HCT116 (cell line): ENCODE data around the gene BRD4. TPM values are rescaled to one million over a fixed set of nuclear protein-coding genes. Genes with fewer than 3 reads are reported as not detected.

Experiments
- ATAC-seq: fragments of 200-7000 bp; cut with Tn5 transposase; 2 replicates; pipeline ENCODE4 v1.9.1; 2020; ENCODE audit warnings: mild to moderate bottlenecking, moderate library complexity
- BruUV-seq: library from RNA; stranded (reverse); fragments of 400-500 nt; replicated peaks from 2 replicates; lab custom pipeline; 2021; lab: Mats Ljungman, UMichigan
- CTCF ChIA-PET: fragments of 300-600 bp; sonication (Branson Sonifier 250); formaldehyde crosslinking; loops from one replicate; lab custom pipeline; 2021; ENCODE audit warnings: antibody characterized with exemption; lab: Charles Lee
- POLR2A ChIA-PET: fragments of 300-600, 350-600 bp; sonication (Branson Sonifier 250); formaldehyde crosslinking; loops from one replicate; lab custom pipeline; 2021; ENCODE audit warnings: antibody characterized with exemption; lab: Charles Lee
- RAD21 ChIA-PET, 2 experiments: fragments of 300-600 bp; sonication (Branson Sonifier 250); formaldehyde crosslinking; loops; one replicate each; lab custom pipeline; 2023; ENCODE audit warnings: low total read pairs in 2 of 2; ENCODE audit not compliant: uncharacterized antibody in 2 of 2, unreplicated experiment in 2 of 2, low non-redundant PET in 1 of 2; lab: Charles Lee
- DNase-seq: peaks from one replicate; pipeline ENCODE4 v3.0.0-alpha.2; 2010; ENCODE audit warnings: low read depth, low spot score
- H2AFZ ChIP-seq: fragments of 200-600 bp; shearing (Covaris generic), sonication (generic); 2 replicates; pipeline ENCODE4 v1.6.1; 2017; ENCODE audit warnings: low read depth, mixed run types, mixed read lengths, antibody characterized with exemption, low read length; ENCODE audit not compliant: poor library complexity, severe bottlenecking
- H3K27ac ChIP-seq: 2 replicates; pipeline ENCODE4 v1.5.1; 2012; ENCODE audit warnings: low read depth, low read length
- H3K27me3 ChIP-seq: fragments of 200-600 bp; sonication (generic); 2 replicates; pipeline ENCODE4 v1.6.1; 2016; ENCODE audit warnings: mixed run types, low read length, mixed read lengths; ENCODE audit not compliant: insufficient read depth
- H3K36me3 ChIP-seq, 2 experiments: fragments of 200-500 bp in 1 of 2; fragments of 200-600 bp in 1 of 2; sonication (Bioruptor generic) in 1 of 2; sonication (generic) in 1 of 2; 2 replicates each; pipeline versions ENCODE4 v1.5.1 to v1.6.1; 2014 to 2016; ENCODE audit warnings: low read length in 2 of 2, inconsistent platforms in 1 of 2, mixed read lengths in 1 of 2, mixed run types in 1 of 2; ENCODE audit not compliant: insufficient read depth in 2 of 2, control insufficient read depth in 1 of 2
- H3K4me1 ChIP-seq, 2 experiments: fragments of 200-600 bp in 1 of 2; sonication (generic) in 1 of 2; 2 replicates each; pipeline versions ENCODE4 v1.5.1 to v1.6.1; 2012 to 2017; ENCODE audit warnings: low read length in 2 of 2, inconsistent platforms in 1 of 2, mild to moderate bottlenecking in 1 of 2, mixed read lengths in 1 of 2, mixed run types in 1 of 2, moderate library complexity in 1 of 2; ENCODE audit not compliant: insufficient read depth in 2 of 2, control insufficient read depth in 1 of 2
- H3K4me2 ChIP-seq: fragments of 200-600 bp; sonication (generic); 2 replicates; pipeline ENCODE4 v1.6.1; 2017; ENCODE audit warnings: mixed run types, low read length, mixed read lengths
- H3K4me3 ChIP-seq, 2 experiments: fragments of 200-600 bp in 1 of 2; sonication (generic) in 1 of 2; replicated peaks in 1 of 2; 2 replicates each; pipeline ENCODE4 v1.5.1; 2011 to 2016; ENCODE audit warnings: low read length in 2 of 2, control low read depth in 1 of 2, low read depth in 1 of 2, mild to moderate bottlenecking in 1 of 2, mixed read lengths in 1 of 2, mixed run types in 1 of 2
- H3K79me2 ChIP-seq: fragments of 200-600 bp; sonication (generic); 2 replicates; pipeline ENCODE4 v1.6.1; 2017; ENCODE audit warnings: mild to moderate bottlenecking, mixed run types, low read length, moderate library complexity, mixed read lengths; ENCODE audit not compliant: insufficient read depth
- H3K9ac ChIP-seq: fragments of 200-600 bp; sonication (generic); 2 replicates; pipeline ENCODE4 v1.6.1; 2016; ENCODE audit warnings: low read length, mixed read lengths
- H3K9me2 ChIP-seq: fragments of 200-600 bp; sonication (generic), shearing (Covaris generic); 2 replicates; pipeline ENCODE4 v1.6.1; 2017; ENCODE audit warnings: mixed run types, mild to moderate bottlenecking, moderate library complexity; ENCODE audit not compliant: insufficient read depth
- H3K9me3 ChIP-seq, 2 experiments: fragments of 200-500 bp in 1 of 2; fragments of 200-600 bp in 1 of 2; sonication (Bioruptor generic) in 1 of 2; sonication (generic) in 1 of 2; 2 replicates each; pipeline ENCODE4 v1.6.1; 2014 to 2017; ENCODE audit warnings: low read length in 2 of 2, mixed read lengths in 2 of 2, inconsistent platforms in 1 of 2, low read depth in 1 of 2, mild to moderate bottlenecking in 1 of 2, mixed run types in 1 of 2, moderate library complexity in 1 of 2; ENCODE audit not compliant: control insufficient read depth in 1 of 2, insufficient read depth in 1 of 2
- H4K20me1 ChIP-seq: fragments of 200-600 bp; sonication (generic), shearing (Covaris generic); 2 replicates; pipeline ENCODE4 v1.6.1; 2017; ENCODE audit warnings: mixed run types, mild to moderate bottlenecking, moderate library complexity; ENCODE audit not compliant: insufficient read depth
- EZH2 ChIP-seq: fragments of 200-600 bp; sonication (generic); IDR thresholded peaks from 2 replicates; pipeline ENCODE4 v1.6.1; 2017; ENCODE audit warnings: antibody characterized with exemption, mixed run types
- EZH2phosphoT487 ChIP-seq: fragments of 200-600 bp; IDR thresholded peaks from 2 replicates; pipeline ENCODE4 v1.6.1; 2018; ENCODE audit warnings: antibody characterized with exemption, borderline replicate concordance
- FOSL1 ChIP-seq: IDR thresholded peaks from 2 replicates; pipeline ENCODE4 v1.6.1; 2012; ENCODE audit warnings: low read depth
- RAD21 ChIP-seq: IDR thresholded peaks from 2 replicates; pipeline ENCODE4 v1.6.1; 2012; ENCODE audit warnings: low read depth, mild to moderate bottlenecking
- SP1 ChIP-seq: IDR thresholded peaks from 2 replicates; pipeline ENCODE4 v1.6.1; 2012; ENCODE audit warnings: low read depth
- SRF ChIP-seq: IDR thresholded peaks from 2 replicates; pipeline ENCODE4 v1.6.1; 2012; ENCODE audit warnings: low read depth
- TCF7L2 ChIP-seq: IDR thresholded peaks from 2 replicates; pipeline ENCODE4 v1.7.0; 2011; ENCODE audit warnings: borderline replicate concordance, inconsistent platforms; ENCODE audit not compliant: insufficient read depth, insufficient read length; ENCODE audit errors: extremely low read depth
- ZFX ChIP-seq: fragments of 450-650 bp; IDR thresholded peaks from 2 replicates; pipeline ENCODE4 v1.6.1; 2017
- ZNF274 ChIP-seq: fragments of 200-500 bp; sonication (Bioruptor generic); IDR thresholded peaks from 2 replicates; pipeline ENCODE4 v1.6.1; 2014; ENCODE audit warnings: mild to moderate bottlenecking, low read depth, low read length, inconsistent platforms
- intact Hi-C: fragments of 100-400 bp; cut with micrococcal nuclease; formaldehyde crosslinking; loops from 2 replicates; pipeline ENCODE4 v1.10.0; 2022
- total RNA-seq: library from RNA; stranded (reverse); gene quantifications from one replicate; pipeline ENCODE4 v1.2.1, GENCODE V29; 2021; ENCODE audit not compliant: unreplicated experiment
- TF ChIP-seq, protein P1 (sequence below): IDR thresholded peaks from 2 replicates; pipeline ENCODE4 v1.6.1; 2012; ENCODE audit warnings: low read depth

The BRD4 gene
- total RNA-seq, 1 experiment from 2014 or later, result 52.9 TPM

- RAD21 ChIA-PET, result no interaction called here
- no peak overlapping the region for H2AFZ ChIP-seq
- no peaks in the 10 kb centered on the region for H3K27me3 ChIP-seq
- H3K9me2 ChIP-seq, result no peaks in the 10 kb centered on the region
- peaks cover 9% of the 10 kb centered on the region; the same call in 1 of the 2 replicates for H4K20me1 ChIP-seq
- no peak overlapping the region for H3K4me2 ChIP-seq
- ATAC-seq (no peak), DNase-seq (no peak)
- peaks cover 10 to 19% of the 10 kb centered on the region in 2 experiments for H3K4me1 ChIP-seq
- CTCF ChIA-PET, result no interaction called here
- H3K4me3 ChIP-seq, result no peak overlapping the region
- TF ChIP-seq, protein P1, sequence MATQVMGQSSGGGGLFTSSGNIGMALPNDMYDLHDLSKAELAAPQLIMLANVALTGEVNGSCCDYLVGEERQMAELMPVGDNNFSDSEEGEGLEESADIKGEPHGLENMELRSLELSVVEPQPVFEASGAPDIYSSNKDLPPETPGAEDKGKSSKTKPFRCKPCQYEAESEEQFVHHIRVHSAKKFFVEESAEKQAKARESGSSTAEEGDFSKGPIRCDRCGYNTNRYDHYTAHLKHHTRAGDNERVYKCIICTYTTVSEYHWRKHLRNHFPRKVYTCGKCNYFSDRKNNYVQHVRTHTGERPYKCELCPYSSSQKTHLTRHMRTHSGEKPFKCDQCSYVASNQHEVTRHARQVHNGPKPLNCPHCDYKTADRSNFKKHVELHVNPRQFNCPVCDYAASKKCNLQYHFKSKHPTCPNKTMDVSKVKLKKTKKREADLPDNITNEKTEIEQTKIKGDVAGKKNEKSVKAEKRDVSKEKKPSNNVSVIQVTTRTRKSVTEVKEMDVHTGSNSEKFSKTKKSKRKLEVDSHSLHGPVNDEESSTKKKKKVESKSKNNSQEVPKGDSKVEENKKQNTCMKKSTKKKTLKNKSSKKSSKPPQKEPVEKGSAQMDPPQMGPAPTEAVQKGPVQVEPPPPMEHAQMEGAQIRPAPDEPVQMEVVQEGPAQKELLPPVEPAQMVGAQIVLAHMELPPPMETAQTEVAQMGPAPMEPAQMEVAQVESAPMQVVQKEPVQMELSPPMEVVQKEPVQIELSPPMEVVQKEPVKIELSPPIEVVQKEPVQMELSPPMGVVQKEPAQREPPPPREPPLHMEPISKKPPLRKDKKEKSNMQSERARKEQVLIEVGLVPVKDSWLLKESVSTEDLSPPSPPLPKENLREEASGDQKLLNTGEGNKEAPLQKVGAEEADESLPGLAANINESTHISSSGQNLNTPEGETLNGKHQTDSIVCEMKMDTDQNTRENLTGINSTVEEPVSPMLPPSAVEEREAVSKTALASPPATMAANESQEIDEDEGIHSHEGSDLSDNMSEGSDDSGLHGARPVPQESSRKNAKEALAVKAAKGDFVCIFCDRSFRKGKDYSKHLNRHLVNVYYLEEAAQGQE, result no peak
- no peak for TF ChIP-seq RAD21
- no peak for TF ChIP-seq ZNF274
- no peak for TF ChIP-seq SRF
- TF ChIP-seq SP1, result no peak
- no peak for TF ChIP-seq EZH2phosphoT487
- TF ChIP-seq FOSL1, result no peak
- no peak for TF ChIP-seq EZH2
- no peak for TF ChIP-seq TCF7L2
- TF ChIP-seq ZFX, result no peak
- H3K27ac ChIP-seq, result no peak overlapping the region
- H3K36me3 ChIP-seq, result peaks cover 26 to 30% of the 10 kb centered on the region in 2 experiments; a peak in 3 of 4 replicates
- H3K9me3 ChIP-seq, result no peaks in the 10 kb centered on the region
- no peak overlapping the region for H3K9ac ChIP-seq
- H3K79me2 ChIP-seq, result peaks cover 77% of the 10 kb centered on the region
- intact Hi-C loops, result loop anchor here (10.0 kb wide), 1 partner anchor 110 kb away; no protein-coding TSS in a partner anchor
- POLR2A ChIA-PET, result no interaction called here
- BruUV-seq, result no TSS peak
Observed at GRCh38 chr19:15374796-15375440, 42.6 kb upstream of the BRD4 start.
